ENCODE measurements around the gene CNKSR3.

CNKSR3 gene

DNA sequence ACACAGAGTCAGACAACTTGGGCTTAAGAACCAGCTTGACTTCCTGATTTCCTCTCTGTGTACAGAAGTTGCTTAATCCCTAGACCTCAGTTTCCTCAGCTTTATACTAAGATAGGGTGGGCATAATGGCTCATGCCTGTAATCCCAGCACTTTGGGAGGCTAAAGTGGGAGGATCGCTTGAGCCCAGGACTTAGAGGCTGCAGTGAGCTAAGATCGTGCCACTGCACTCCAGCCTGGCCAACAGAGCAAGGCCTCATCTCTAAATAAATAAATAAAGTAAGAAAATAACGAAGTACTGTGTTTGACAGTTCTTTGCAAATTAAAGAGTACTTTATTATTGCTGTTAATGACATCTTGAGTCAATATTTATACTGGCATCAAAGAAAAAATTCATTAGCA is 41.7 kb downstream of the CNKSR3 start:
- no peaks in the 10 kb centered on the region for H3K36me3 ChIP-seq (ENCODE audit: control insufficient read depth, insufficient read depth, low read length)
- no peaks in the 10 kb centered on the region for H3K27me3 ChIP-seq (ENCODE audit: control insufficient read depth, insufficient read depth, low read length)
- no peak overlapping the region for H3K4me3 ChIP-seq (ENCODE audit: low read length)
- WGBS (ENCODE audit: insufficient coverage, insufficient read length) = no CpG with 5 or more reads among the region's 3 CpGs
- no peaks in the 10 kb centered on the region for H3K4me1 ChIP-seq (ENCODE audit: control insufficient read depth, insufficient read depth, low read length)
- H3K9me3 ChIP-seq (ENCODE audit: control insufficient read depth, insufficient read depth, low read length) = no peaks in the 10 kb centered on the region
- no peak overlapping the region for H3K27ac ChIP-seq (ENCODE audit: low read length)
- DNase-seq (ENCODE audit: low read depth, low spot score) = no peak

DNA sequence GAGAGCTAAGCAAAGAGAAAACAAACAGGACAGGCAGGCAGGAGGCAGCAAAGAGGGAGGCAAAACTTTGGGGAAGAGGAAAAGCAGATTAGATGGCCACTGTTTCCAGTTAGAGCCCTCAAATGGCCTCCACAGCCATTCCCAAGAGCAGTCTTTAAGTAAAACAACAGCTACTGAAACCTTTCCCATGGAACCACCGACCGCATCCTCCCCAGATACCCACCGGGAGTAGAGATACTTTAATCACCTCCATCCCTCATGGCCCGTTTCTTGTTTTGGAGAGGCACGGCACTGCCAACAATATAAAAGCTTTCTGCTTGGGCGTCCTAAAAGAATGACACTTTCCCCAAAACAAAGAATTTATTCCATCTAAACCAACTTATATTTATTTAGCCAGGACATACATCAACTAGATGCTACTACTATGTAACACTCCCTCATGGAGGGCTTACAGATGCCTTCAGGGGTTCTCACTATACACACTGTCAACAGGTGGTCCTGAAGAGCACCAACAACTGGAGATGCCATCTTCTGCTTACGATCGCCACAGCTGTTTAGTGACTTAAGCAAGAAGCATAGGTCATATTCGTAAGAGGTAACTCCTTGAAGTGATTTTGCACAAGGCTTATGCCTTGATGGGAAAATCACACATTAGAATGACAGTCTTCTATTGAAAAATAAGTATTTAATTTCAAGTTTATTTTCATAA is 43.4 kb downstream of the CNKSR3 start:
- Histone ChIP-seq H3K9me3 (ENCODE audit: control insufficient read depth, insufficient read depth, low read length) (no peaks in the 10 kb centered on the region), H3K27me3 (ENCODE audit: control insufficient read depth, insufficient read depth, low read length) (no peaks in the 10 kb centered on the region), H3K4me1 (ENCODE audit: control insufficient read depth, insufficient read depth, low read length) (no peaks in the 10 kb centered on the region), H3K4me3 (ENCODE audit: low read length) (no peak overlapping the region), H3K27ac (ENCODE audit: low read length) (no peak overlapping the region), H3K36me3 (ENCODE audit: control insufficient read depth, insufficient read depth, low read length) (no peaks in the 10 kb centered on the region)
- WGBS (ENCODE audit: insufficient coverage, insufficient read length) = no CpG with 5 or more reads among the region's 9 CpGs
- no peak for DNase-seq (ENCODE audit: low read depth, low spot score)

GRCh38 chr6:154466139-154466538 is 44.3 kb downstream of the CNKSR3 start:
- H3K27me3 ChIP-seq (ENCODE audit: control insufficient read depth, insufficient read depth, low read length) = no peaks in the 10 kb centered on the region
- H3K4me1 ChIP-seq (ENCODE audit: control insufficient read depth, insufficient read depth, low read length) = no peaks in the 10 kb centered on the region
- no peaks in the 10 kb centered on the region for H3K36me3 ChIP-seq (ENCODE audit: control insufficient read depth, insufficient read depth, low read length)
- H3K4me3 ChIP-seq (ENCODE audit: low read length) = no peak overlapping the region
- H3K27ac ChIP-seq (ENCODE audit: low read length) = no peak overlapping the region
- H3K9me3 ChIP-seq (ENCODE audit: control insufficient read depth, insufficient read depth, low read length) = no peaks in the 10 kb centered on the region
- WGBS (ENCODE audit: insufficient coverage, insufficient read length) = no CpG with 5 or more reads among the region's 3 CpGs
- DNase-seq (ENCODE audit: low read depth, low spot score) = no peak

DNA sequence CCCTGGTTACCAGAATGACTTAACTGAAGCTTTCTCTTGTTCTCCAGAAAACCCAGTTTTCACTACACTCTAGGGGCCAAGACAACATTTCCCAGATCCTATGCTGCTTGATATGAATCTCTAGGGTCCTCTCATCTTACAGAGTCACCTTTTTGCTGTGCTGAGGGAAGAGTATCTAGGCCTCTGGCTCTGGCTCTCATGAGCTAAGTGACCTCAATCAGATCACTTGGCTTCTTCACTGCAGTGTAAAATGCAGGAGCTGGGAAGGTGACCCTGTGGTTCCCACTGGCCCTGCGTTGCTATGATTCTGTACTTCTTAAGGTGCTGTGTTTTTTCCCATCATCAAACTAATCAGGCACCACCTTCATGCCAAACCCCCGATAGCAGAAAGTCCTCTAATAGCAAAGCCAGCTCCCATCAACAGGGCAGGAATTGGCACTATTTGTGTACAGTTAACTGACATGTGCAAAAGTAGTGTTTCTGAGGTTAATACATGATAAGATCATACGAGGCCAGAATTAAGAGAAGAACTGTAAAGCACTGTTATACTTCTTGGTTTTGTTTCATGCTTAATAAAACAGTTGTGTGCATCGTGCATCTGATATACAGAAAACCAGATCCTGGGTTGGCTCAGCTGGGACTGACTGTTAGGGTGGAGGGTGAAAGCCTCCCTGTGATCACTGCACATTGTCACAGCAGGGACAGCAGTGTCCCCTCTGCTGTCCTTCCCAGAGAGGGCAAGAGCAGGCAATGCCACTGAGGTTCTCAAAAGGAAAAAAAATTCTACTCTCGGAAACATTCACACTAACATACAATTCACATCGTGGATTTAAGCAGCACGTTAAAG is 46.7 kb downstream of the CNKSR3 start:
- Histone ChIP-seq H3K9me3 (ENCODE audit: control insufficient read depth, insufficient read depth, low read length) (no peaks in the 10 kb centered on the region), H3K36me3 (ENCODE audit: control insufficient read depth, insufficient read depth, low read length) (no peaks in the 10 kb centered on the region), H3K4me1 (ENCODE audit: control insufficient read depth, insufficient read depth, low read length) (no peaks in the 10 kb centered on the region), H3K27ac (ENCODE audit: low read length) (no peak overlapping the region), H3K27me3 (ENCODE audit: control insufficient read depth, insufficient read depth, low read length) (no peaks in the 10 kb centered on the region), H3K4me3 (ENCODE audit: low read length) (no peak overlapping the region)
- no peak for DNase-seq (ENCODE audit: low read depth, low spot score)
- no CpG with 5 or more reads among the region's 7 CpGs for WGBS (ENCODE audit: insufficient coverage, insufficient read length)

DNA sequence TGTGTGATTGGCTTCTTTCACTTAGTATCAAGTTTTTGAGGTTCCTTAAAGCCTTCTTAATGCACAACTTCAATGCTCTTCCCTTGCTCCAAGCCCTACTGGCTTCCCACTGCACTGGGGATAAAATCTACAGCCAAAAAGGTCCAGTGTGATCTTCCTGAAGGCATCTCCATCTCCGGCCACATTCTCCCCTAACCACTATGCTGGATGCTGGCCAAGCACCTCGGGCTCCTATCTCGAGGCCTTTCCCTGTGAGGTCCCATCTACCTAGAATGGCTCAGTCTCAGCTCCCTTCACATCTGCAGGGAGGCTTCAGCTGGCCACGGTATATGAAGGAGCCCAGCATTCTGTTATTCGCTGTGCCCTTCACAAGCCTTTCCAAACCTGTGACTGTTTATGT is 48.1 kb downstream of the CNKSR3 start:
- no peak overlapping the region for H3K4me3 ChIP-seq (ENCODE audit: low read length)
- no peaks in the 10 kb centered on the region for H3K9me3 ChIP-seq (ENCODE audit: control insufficient read depth, insufficient read depth, low read length)
- no peaks in the 10 kb centered on the region for H3K36me3 ChIP-seq (ENCODE audit: control insufficient read depth, insufficient read depth, low read length)
- no peaks in the 10 kb centered on the region for H3K27me3 ChIP-seq (ENCODE audit: control insufficient read depth, insufficient read depth, low read length)
- H3K4me1 ChIP-seq (ENCODE audit: control insufficient read depth, insufficient read depth, low read length) = no peaks in the 10 kb centered on the region
- no CpG with 5 or more reads among the region's 5 CpGs for WGBS (ENCODE audit: insufficient coverage, insufficient read length)
- no peak overlapping the region for H3K27ac ChIP-seq (ENCODE audit: low read length)
- DNase-seq (ENCODE audit: low read depth, low spot score) = no peak

- WGBS (ENCODE audit: insufficient coverage, insufficient read length) = no CpG with 5 or more reads among the region's 2 CpGs
- Histone ChIP-seq H3K4me1 (ENCODE audit: control insufficient read depth, insufficient read depth, low read length) (no peaks in the 10 kb centered on the region), H3K4me3 (ENCODE audit: low read length) (no peak overlapping the region), H3K9me3 (ENCODE audit: control insufficient read depth, insufficient read depth, low read length) (no peaks in the 10 kb centered on the region), H3K27me3 (ENCODE audit: control insufficient read depth, insufficient read depth, low read length) (no peaks in the 10 kb centered on the region), H3K27ac (ENCODE audit: low read length) (no peak overlapping the region), H3K36me3 (ENCODE audit: control insufficient read depth, insufficient read depth, low read length) (no peaks in the 10 kb centered on the region)
- DNase-seq (ENCODE audit: low read depth, low spot score) = no peak
Observed at GRCh38 chr6:154461348-154461747, 49.1 kb downstream of the CNKSR3 start.

DNA sequence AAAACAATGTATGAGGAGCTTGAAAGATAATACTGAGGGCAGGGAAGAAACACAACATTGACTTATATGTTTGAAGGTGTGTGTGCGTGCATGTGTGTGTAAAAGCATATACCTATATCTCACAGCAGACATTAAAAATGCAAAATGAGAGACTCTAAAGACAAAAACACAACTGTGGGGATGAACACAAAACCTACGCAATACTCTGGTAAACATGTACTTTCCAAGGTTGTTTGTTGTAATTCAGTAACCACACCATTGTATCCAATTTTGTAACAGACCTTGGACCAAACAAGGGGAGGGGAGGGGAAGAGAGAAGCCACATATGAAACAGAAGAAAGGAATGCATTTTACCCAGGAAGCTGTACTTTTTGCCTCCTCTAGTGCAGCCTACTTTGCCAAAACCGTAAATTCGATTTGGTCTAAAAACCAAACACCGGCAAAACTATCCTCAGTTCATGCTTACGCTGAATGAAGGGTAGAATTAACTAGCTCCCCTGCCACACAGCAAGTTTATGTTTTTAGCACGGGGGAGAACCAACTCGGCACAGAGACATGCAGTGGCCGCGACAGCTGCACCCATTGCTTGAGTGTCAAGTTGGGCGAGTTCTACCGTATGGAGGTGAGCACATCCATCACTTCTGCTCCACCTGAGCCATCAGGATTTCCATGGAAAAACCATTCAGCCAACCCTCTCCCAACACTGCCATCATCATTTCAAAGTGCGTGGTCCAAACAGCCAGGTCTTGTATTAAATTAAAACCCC is 50.0 kb downstream of the CNKSR3 start:
- no peak overlapping the region for H3K27ac ChIP-seq (ENCODE audit: low read length)
- H3K36me3 ChIP-seq (ENCODE audit: control insufficient read depth, insufficient read depth, low read length) = no peaks in the 10 kb centered on the region
- no peak overlapping the region for H3K4me3 ChIP-seq (ENCODE audit: low read length)
- H3K4me1 ChIP-seq (ENCODE audit: control insufficient read depth, insufficient read depth, low read length) = no peaks in the 10 kb centered on the region
- WGBS (ENCODE audit: insufficient coverage, insufficient read length) = no CpG with 5 or more reads among the region's 13 CpGs
- DNase-seq (ENCODE audit: low read depth, low spot score) = no peak
- no peaks in the 10 kb centered on the region for H3K9me3 ChIP-seq (ENCODE audit: control insufficient read depth, insufficient read depth, low read length)
- H3K27me3 ChIP-seq (ENCODE audit: control insufficient read depth, insufficient read depth, low read length) = no peaks in the 10 kb centered on the region

DNA sequence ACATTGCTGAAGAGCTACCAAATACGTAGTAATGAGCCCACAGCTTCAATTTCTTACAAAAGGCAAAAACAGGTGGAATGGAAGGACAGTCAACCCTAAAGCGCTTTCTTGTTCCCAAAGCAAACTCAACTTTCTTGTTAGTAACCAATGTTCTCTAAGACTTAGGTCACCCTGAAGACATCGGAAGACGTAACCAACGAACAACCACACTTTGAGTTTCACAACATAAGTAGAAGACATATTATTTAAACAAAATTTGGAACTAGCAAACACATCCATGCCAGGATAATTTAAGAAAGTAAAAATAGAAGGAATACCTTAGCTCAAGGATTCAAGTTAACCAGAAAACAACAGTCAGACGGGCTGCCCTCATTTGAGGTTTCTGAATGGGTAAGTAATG is 51.0 kb downstream of the CNKSR3 start:
- no CpG with 5 or more reads among the region's 6 CpGs for WGBS (ENCODE audit: insufficient coverage, insufficient read length)
- no peak overlapping the region for H3K27ac ChIP-seq (ENCODE audit: low read length)
- H3K27me3 ChIP-seq (ENCODE audit: control insufficient read depth, insufficient read depth, low read length) = no peaks in the 10 kb centered on the region

GRCh38 chr6:154458565-154459470 is 51.7 kb downstream of the CNKSR3 start:
- no peaks in the 10 kb centered on the region for H3K9me3 ChIP-seq (ENCODE audit: control insufficient read depth, insufficient read depth, low read length)
- H3K27ac ChIP-seq (ENCODE audit: low read length) = no peak overlapping the region
- H3K4me1 ChIP-seq (ENCODE audit: control insufficient read depth, insufficient read depth, low read length) = no peaks in the 10 kb centered on the region
- no CpG with 5 or more reads among the region's 8 CpGs for WGBS (ENCODE audit: insufficient coverage, insufficient read length)
- DNase-seq (ENCODE audit: low read depth, low spot score) = no peak
- H3K27me3 ChIP-seq (ENCODE audit: control insufficient read depth, insufficient read depth, low read length) = no peaks in the 10 kb centered on the region
- no peaks in the 10 kb centered on the region for H3K36me3 ChIP-seq (ENCODE audit: control insufficient read depth, insufficient read depth, low read length)
- no peak overlapping the region for H3K4me3 ChIP-seq (ENCODE audit: low read length)

More for the DNA sequence above, 51.0 kb downstream of the CNKSR3 start:
- no peaks in the 10 kb centered on the region for H3K36me3 ChIP-seq (ENCODE audit: control insufficient read depth, insufficient read depth, low read length)
- H3K9me3 ChIP-seq (ENCODE audit: control insufficient read depth, insufficient read depth, low read length) = no peaks in the 10 kb centered on the region
- DNase-seq (ENCODE audit: low read depth, low spot score) = no peak
- no peak overlapping the region for H3K4me3 ChIP-seq (ENCODE audit: low read length)
- no peaks in the 10 kb centered on the region for H3K4me1 ChIP-seq (ENCODE audit: control insufficient read depth, insufficient read depth, low read length)

DNA sequence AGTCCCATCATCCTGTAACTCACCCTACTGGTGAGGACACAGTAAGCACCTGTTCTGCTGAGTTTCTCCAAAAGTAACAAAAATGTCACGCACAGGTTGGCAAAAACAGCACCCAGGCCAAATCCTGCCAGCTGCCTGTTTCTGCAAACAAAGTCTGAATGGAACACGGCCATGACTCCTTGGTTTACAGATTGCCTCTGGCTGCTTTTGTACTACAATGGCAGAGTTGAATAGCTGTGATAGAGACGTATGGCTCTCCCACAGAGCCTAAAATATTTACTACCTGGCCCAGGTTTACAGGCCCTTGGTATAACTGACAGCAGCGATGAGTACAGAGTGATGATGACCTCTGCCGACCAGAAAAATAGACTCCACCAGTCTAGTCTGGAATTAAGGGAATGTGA is 52.6 kb downstream of the CNKSR3 start:
- Histone ChIP-seq H3K36me3 (ENCODE audit: control insufficient read depth, insufficient read depth, low read length) (no peaks in the 10 kb centered on the region), H3K27me3 (ENCODE audit: control insufficient read depth, insufficient read depth, low read length) (no peaks in the 10 kb centered on the region), H3K27ac (ENCODE audit: low read length) (no peak overlapping the region), H3K4me3 (ENCODE audit: low read length) (no peak overlapping the region), H3K4me1 (ENCODE audit: control insufficient read depth, insufficient read depth, low read length) (no peaks in the 10 kb centered on the region), H3K9me3 (ENCODE audit: control insufficient read depth, insufficient read depth, low read length) (no peaks in the 10 kb centered on the region)
- no peak for DNase-seq (ENCODE audit: low read depth, low spot score)
- no CpG with 5 or more reads among the region's 5 CpGs for WGBS (ENCODE audit: insufficient coverage, insufficient read length)

Data from iPS DF 6.9 (cell line).